Skeletal muscle tissue (tissue), 4 donors: Measurements from ENCODE around the gene KRT20. TPM values are rescaled to one million over a fixed set of nuclear protein-coding genes. Genes with fewer than 3 reads are reported as not detected.

Experiments
- H3K27ac ChIP-seq: one replicate; pipeline ENCODE4 v1.7.0; 2013; ENCODE audit warnings: mild to moderate bottlenecking, low read depth, low read length, inconsistent platforms
- H3K27me3 ChIP-seq, 3 donors: one replicate each; pipeline ENCODE4 v1.7.0; 2013; ENCODE audit warnings: low read length in 3 of 3; ENCODE audit not compliant: control insufficient read depth in 3 of 3, insufficient read depth in 3 of 3
- H3K36me3 ChIP-seq, 3 donors: one replicate each; pipeline ENCODE4 v1.7.0; 2013; ENCODE audit warnings: low read length in 3 of 3; ENCODE audit not compliant: control insufficient read depth in 3 of 3, insufficient read depth in 3 of 3
- H3K4me1 ChIP-seq, 3 donors: one replicate each; pipeline ENCODE4 v1.7.0; 2013; ENCODE audit warnings: low read length in 3 of 3, mild to moderate bottlenecking in 3 of 3; ENCODE audit not compliant: control insufficient read depth in 3 of 3, insufficient read depth in 3 of 3
- H3K4me3 ChIP-seq, 3 donors: one replicate each; pipeline ENCODE4 v1.7.0; 2013; ENCODE audit warnings: low read length in 3 of 3
- H3K9ac ChIP-seq, 3 donors: one replicate each; pipeline ENCODE4 v1.7.0; 2013; ENCODE audit warnings: low read length in 3 of 3, mild to moderate bottlenecking in 3 of 3, moderate library complexity in 2 of 3, low read depth in 1 of 3
- H3K9me3 ChIP-seq, 3 donors: one replicate each; pipeline ENCODE4 v1.7.0; 2013; ENCODE audit warnings: low read length in 3 of 3; ENCODE audit not compliant: control insufficient read depth in 3 of 3
- total RNA-seq: library from RNA; depleted of rRNA; stranded (reverse); fragments of >200 nt; gene quantifications from one replicate; pipeline ENCODE4 v1.2.3, GENCODE V29; 2014
- donor health status: Osteomylitis.

KRT20 gene
- total RNA-seq, 1 donor from 2014 or later: not detected

- no peak overlapping the region for H3K9ac ChIP-seq
- peaks cover 4 to 16% (median 10%) of the 10 kb centered on the region in 3 donors for H3K4me1 ChIP-seq
- H3K27me3 ChIP-seq: no peaks in the 10 kb centered on the region
- no peaks in the 10 kb centered on the region for H3K36me3 ChIP-seq
- no peaks in the 10 kb centered on the region for H3K9me3 ChIP-seq
- no peak overlapping the region for H3K4me3 ChIP-seq
- no peak overlapping the region for H3K27ac ChIP-seq
These were observed 29.2 kb upstream of the KRT20 start for GRCh38 chr17:40914075-40914855.

DNA sequence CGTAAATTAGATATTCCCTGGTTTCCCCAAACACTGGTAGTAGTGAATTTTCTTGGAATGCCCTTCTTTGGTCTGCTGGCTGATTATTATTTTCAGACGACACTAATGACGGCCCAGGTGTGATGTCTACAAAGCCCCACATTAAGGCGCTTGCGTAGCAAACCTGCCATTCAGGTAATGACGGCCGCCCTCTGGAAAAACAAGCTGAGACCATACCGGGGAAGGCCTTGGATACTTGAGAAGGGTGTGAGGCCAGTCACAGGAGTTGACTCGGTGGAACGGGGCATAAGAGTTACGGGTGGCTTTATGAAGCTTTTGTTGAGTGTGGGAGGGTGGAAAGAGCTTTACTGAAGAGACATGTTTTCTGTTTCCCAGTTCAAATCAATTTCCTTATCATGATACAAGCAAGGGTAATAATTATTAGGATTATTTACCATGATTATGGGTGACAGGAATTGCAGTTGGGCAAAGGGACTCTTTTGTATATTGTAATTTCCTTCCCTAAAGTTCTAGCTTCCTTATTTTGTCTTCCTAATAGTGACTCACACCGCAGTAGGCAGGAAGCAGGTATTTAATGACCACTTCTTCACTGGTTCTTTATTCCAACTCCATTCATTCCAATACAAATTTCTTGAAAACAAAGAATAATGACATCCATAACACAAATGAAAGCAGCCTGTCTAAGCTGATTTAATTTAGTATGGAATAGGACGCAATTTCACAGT lies 27.6 kb upstream of the KRT20 start:
- Histone ChIP-seq H3K36me3 (no peaks in the 10 kb centered on the region), H3K4me3 (no peak overlapping the region), H3K9me3 (no peaks in the 10 kb centered on the region), H3K27ac (no peak overlapping the region), H3K4me1 (peaks cover 4 to 16% (median 10%) of the 10 kb centered on the region in 3 donors), H3K27me3 (no peaks in the 10 kb centered on the region), H3K9ac (no peak overlapping the region)

DNA sequence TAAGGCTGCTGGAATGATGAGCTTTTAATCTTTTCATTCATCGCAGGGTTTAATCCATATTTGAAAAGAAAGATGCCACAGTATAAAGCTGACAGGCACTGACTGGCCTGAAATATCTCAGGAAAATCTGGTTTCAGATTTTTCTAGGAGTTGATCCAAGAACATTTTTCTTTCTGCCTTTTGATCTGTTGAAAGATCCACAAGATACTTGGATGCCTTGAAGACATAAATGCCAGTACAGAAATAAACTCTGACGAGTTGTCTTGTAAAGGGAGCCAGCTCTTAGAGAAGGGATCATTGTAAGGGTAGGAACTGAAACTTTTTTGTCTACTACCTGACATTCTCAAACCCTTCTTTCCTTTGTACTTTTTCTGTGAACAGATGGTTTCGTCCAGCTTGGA lies 25.4 kb upstream of the KRT20 start:
- Histone ChIP-seq H3K9ac (no peak overlapping the region), H3K36me3 (no peaks in the 10 kb centered on the region), H3K4me1 (peaks cover 4 to 16% (median 10%) of the 10 kb centered on the region in 3 donors), H3K27ac (peak overlapping the region; percentile 28), H3K9me3 (no peaks in the 10 kb centered on the region), H3K27me3 (peaks cover 2 to 8% (median 6%) of the 10 kb centered on the region in 3 donors), H3K4me3 (no peak overlapping the region)

DNA sequence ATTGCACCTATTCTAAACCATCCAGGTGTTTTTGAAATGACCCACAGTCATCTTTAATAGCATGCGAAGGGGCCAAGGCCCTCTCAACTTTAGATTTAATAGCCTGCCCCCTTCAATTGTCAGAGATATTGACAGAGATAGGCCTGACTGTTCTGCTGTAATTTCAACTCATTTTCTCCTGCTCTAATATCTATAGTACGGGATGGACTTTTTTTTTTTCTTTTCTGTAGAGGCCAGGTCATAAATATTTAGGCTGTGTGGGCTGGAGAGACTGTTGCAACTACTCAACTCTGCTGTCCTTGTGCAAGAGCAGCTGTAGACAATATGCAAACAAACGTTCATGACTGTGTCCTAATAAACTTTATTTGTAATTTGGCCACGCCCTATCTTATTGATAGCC lies 24.7 kb upstream of the KRT20 start:
- Histone ChIP-seq H3K36me3 (no peaks in the 10 kb centered on the region), H3K27ac (no peak overlapping the region), H3K4me3 (no peak overlapping the region), H3K9me3 (no peaks in the 10 kb centered on the region), H3K4me1 (peaks cover 4 to 16% (median 10%) of the 10 kb centered on the region in 3 donors), H3K27me3 (peaks cover 8 to 11% (median 8%) of the 10 kb centered on the region in 3 donors), H3K9ac (no peak overlapping the region)

DNA sequence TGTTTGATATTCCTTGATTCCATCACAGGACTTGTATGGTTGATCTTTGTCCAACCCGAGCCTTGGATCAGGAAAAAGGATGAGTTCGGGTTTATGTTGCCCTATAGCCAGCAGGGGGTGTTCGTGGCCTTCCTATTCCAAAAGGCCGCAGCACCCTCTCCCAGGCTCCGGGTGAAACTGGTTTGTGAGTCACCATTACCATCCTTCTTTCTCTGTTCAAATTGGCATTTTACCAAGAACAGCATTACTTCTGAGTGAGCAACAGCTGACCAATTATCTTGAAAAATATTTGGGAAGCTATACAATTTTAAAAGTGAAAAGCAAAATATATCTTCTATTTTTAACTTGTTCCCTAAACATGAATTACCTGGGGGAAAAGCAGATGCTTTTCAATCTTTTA lies 24.3 kb upstream of the KRT20 start:
- H3K9me3 ChIP-seq: no peaks in the 10 kb centered on the region
- H3K9ac ChIP-seq: no peak overlapping the region
- no peak overlapping the region for H3K4me3 ChIP-seq
- H3K36me3 ChIP-seq: no peaks in the 10 kb centered on the region
- H3K27me3 ChIP-seq: peaks cover 8 to 11% (median 8%) of the 10 kb centered on the region in 3 donors
- H3K4me1 ChIP-seq: peaks cover 4 to 16% (median 10%) of the 10 kb centered on the region in 3 donors
- H3K27ac ChIP-seq: no peak overlapping the region

DNA sequence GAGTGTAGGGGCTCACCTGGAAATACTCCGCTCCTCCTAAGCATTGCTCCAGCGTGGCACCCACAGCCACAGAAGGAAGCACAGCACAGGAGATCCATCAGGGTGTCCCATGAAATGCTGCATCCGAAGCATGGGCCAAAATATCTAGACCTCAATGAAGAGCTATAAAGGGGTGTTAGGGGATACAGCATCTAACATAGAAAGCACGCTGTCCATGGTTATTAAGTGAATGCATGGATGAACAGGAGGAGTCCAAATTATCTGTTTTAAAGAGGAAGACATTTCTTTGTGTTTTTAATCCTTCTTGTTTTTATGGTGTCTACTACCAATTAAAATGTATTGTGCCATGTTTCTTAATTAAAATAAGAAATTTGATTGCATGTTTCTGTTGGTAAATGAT lies 21.6 kb upstream of the KRT20 start:
- Histone ChIP-seq H3K4me1 (peaks cover 4 to 16% (median 10%) of the 10 kb centered on the region in 3 donors), H3K36me3 (no peaks in the 10 kb centered on the region), H3K9ac (no peak overlapping the region), H3K27me3 (peaks cover 8 to 11% (median 8%) of the 10 kb centered on the region in 3 donors), H3K9me3 (no peaks in the 10 kb centered on the region), H3K27ac (no peak overlapping the region), H3K4me3 (no peak overlapping the region)

DNA sequence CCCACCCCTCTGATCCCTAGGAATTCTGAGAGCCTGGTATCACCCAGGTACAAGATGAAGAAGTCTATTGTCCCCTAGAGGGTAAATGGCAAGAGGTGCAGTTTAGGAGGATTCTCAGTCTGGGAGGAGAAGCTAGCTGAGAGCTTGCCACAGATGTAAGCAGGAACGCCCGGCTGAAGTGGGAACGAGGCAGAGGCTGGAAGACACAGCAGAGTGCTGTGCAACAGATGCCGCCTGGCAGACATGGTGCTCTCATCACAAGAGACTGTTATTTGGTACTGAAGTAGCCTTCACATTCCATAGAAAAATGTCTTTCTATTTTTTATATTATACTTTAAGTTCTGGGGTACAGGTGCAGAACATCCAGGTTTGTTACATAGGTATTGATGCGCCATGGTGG lies 20.3 kb upstream of the KRT20 start:
- peaks cover 0 to 8% (median 3%) of the 10 kb centered on the region in 3 donors for H3K4me1 ChIP-seq
- no peaks in the 10 kb centered on the region for H3K9me3 ChIP-seq
- H3K36me3 ChIP-seq: no peaks in the 10 kb centered on the region
- peaks cover 8 to 11% (median 8%) of the 10 kb centered on the region in 3 donors for H3K27me3 ChIP-seq
- no peak overlapping the region for H3K4me3 ChIP-seq
- H3K9ac ChIP-seq: no peak overlapping the region
- no peak overlapping the region for H3K27ac ChIP-seq

- Histone ChIP-seq H3K27ac (no peak overlapping the region), H3K9ac (no peak overlapping the region), H3K4me1 (no peaks in the 10 kb centered on the region)
These were observed 18.2 kb upstream of the KRT20 start for GRCh38 chr17:40903129-40903847.

GRCh38 chr17:40902498-40902897 lies 17.5 kb upstream of the KRT20 start:
- Histone ChIP-seq H3K27ac (no peak overlapping the region), H3K9me3 (no peaks in the 10 kb centered on the region), H3K4me1 (no peaks in the 10 kb centered on the region), H3K36me3 (no peaks in the 10 kb centered on the region), H3K9ac (no peak overlapping the region), H3K4me3 (no peak overlapping the region), H3K27me3 (peaks cover 8 to 13% (median 11%) of the 10 kb centered on the region in 3 donors)

More at GRCh38 chr17:40903129-40903847, 18.2 kb upstream of the KRT20 start:
- Histone ChIP-seq H3K9me3 (no peaks in the 10 kb centered on the region), H3K36me3 (no peaks in the 10 kb centered on the region), H3K27me3 (peaks cover 8 to 11% (median 9%) of the 10 kb centered on the region in 3 donors), H3K4me3 (no peak overlapping the region)
